ENCODE measurements around the gene SLC48A1. TPM values are rescaled to one million over a fixed set of nuclear protein-coding genes. Genes with fewer than 3 reads are reported as not detected.
A peak's percentile ranks its signal among the peaks of the same experiment; 100 is the strongest.
"Not testable (repeated sequence)": the region's sequence is repeated elsewhere in the genome, so short reads cannot be mapped to it uniquely, and the experiment has no call there.

The SLC48A1 gene
- polyA plus RNA-seq, 1 donor: 11.8 TPM

GRCh38 chr12:47812797-47813510, 39.9 kb downstream of the SLC48A1 start:
- peak overlapping the region; percentile 50 for H3K4me3 ChIP-seq (ENCODE audit: low read length)
- H3K27ac ChIP-seq (ENCODE audit: low read length): peak overlapping the region; percentile 84
- no peaks in the 10 kb centered on the region for H3K9me3 ChIP-seq (ENCODE audit: control insufficient read depth, low read depth, low read length)
- H3K27me3 ChIP-seq (ENCODE audit: control insufficient read depth, insufficient read depth, low read length): no peaks in the 10 kb centered on the region
- no CpG with 5 or more reads among the region's 37 CpGs for WGBS (ENCODE audit: insufficient coverage, low lambda C conversion rate)
- peaks cover 2% of the 10 kb centered on the region for H3K36me3 ChIP-seq (ENCODE audit: control insufficient read depth, insufficient read depth, low read length)
- peaks cover 50% of the 10 kb centered on the region for H3K4me1 ChIP-seq (ENCODE audit: control insufficient read depth, insufficient read depth, low read length)
- DNase-seq: peak; percentile 81 to 86

DNA sequence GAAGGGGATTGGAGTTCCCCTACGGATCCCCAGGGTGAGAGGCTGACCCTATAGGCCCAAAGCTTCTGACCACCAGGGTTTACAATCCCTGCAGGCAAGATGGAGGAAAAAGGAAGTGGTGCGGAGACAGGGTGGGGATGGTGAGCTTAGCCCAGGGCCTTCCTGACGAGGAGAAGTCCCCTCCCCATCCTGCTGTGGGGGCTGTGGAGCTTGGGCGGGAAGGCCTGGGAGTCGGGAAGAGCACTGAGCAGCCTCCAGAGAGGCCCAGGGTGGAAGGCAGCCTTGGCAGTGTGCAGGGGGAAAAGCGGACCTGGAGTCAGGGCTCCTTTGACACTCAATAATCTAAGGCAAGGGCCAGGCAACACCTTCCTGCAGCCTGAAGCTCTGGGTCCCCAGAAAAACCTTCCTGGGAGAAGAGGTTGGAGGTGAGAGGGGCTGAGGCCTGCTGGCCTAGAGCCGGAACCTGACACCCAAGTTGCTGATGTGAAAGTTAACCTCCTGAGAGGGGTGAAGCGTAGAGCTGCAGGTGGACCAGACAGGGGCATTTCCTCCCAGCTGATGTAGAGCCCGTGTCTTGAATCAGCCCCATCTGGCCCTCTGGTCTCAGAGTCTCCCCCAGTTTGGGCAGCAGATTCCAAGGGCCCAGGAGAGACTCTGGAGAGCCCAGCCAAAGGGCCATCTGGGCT, 40.6 kb downstream of the SLC48A1 start:
- peak overlapping the region; percentile 84 for H3K27ac ChIP-seq (ENCODE audit: low read length)
- peaks cover 2% of the 10 kb centered on the region for H3K36me3 ChIP-seq (ENCODE audit: control insufficient read depth, insufficient read depth, low read length)
- DNase-seq: no peak
- H3K4me3 ChIP-seq (ENCODE audit: low read length): peak overlapping the region; percentile 50
- no peaks in the 10 kb centered on the region for H3K9me3 ChIP-seq (ENCODE audit: control insufficient read depth, low read depth, low read length)
- H3K4me1 ChIP-seq (ENCODE audit: control insufficient read depth, insufficient read depth, low read length): peaks cover 49% of the 10 kb centered on the region
- no CpG with 5 or more reads among the region's 9 CpGs for WGBS (ENCODE audit: insufficient coverage, low lambda C conversion rate)
- H3K27me3 ChIP-seq (ENCODE audit: control insufficient read depth, insufficient read depth, low read length): no peaks in the 10 kb centered on the region

- Histone ChIP-seq H3K36me3 (ENCODE audit: control insufficient read depth, insufficient read depth, low read length) (peaks cover 2% of the 10 kb centered on the region), H3K9me3 (ENCODE audit: control insufficient read depth, low read depth, low read length) (no peaks in the 10 kb centered on the region), H3K27ac (ENCODE audit: low read length) (no peak overlapping the region), H3K27me3 (ENCODE audit: control insufficient read depth, insufficient read depth, low read length) (no peaks in the 10 kb centered on the region), H3K4me1 (ENCODE audit: control insufficient read depth, insufficient read depth, low read length) (peaks cover 48% of the 10 kb centered on the region), H3K4me3 (ENCODE audit: low read length) (no peak overlapping the region)
- no CpG with 5 or more reads among the region's 3 CpGs for WGBS (ENCODE audit: insufficient coverage, low lambda C conversion rate)
- no peak for DNase-seq
These were observed 41.6 kb downstream of the SLC48A1 start for GRCh38 chr12:47814539-47815170.

DNA sequence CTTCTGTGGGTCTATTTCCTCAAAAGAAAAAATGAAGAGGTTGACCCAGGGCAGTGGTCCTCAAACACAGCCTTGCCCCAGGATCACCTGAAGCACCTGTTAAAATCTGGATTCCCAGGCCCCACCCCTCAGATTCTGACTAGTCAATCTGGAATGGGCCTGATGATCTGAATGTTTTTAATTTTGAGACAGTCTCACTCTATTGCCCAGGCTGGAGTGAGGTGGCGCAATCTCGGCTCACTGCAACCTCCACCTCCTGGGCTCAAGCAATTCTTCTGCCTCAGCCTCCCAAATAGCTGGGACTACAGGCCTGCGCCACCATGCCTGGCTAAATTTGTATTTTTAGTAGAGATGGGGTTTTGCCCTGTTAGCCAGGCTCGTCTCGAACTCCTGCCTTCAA, 42.4 kb downstream of the SLC48A1 start:
- not testable (repeated sequence) for H3K9me3 ChIP-seq (ENCODE audit: control insufficient read depth, low read depth, low read length); H3K36me3 ChIP-seq (ENCODE audit: control insufficient read depth, insufficient read depth, low read length); H3K27ac ChIP-seq (ENCODE audit: low read length); H3K27me3 ChIP-seq (ENCODE audit: control insufficient read depth, insufficient read depth, low read length); H3K4me3 ChIP-seq (ENCODE audit: low read length); DNase-seq
- peaks cover 48% of the 10 kb centered on the region for H3K4me1 ChIP-seq (ENCODE audit: control insufficient read depth, insufficient read depth, low read length)
- WGBS (ENCODE audit: insufficient coverage, low lambda C conversion rate): no CpG with 5 or more reads among the region's 5 CpGs

DNA sequence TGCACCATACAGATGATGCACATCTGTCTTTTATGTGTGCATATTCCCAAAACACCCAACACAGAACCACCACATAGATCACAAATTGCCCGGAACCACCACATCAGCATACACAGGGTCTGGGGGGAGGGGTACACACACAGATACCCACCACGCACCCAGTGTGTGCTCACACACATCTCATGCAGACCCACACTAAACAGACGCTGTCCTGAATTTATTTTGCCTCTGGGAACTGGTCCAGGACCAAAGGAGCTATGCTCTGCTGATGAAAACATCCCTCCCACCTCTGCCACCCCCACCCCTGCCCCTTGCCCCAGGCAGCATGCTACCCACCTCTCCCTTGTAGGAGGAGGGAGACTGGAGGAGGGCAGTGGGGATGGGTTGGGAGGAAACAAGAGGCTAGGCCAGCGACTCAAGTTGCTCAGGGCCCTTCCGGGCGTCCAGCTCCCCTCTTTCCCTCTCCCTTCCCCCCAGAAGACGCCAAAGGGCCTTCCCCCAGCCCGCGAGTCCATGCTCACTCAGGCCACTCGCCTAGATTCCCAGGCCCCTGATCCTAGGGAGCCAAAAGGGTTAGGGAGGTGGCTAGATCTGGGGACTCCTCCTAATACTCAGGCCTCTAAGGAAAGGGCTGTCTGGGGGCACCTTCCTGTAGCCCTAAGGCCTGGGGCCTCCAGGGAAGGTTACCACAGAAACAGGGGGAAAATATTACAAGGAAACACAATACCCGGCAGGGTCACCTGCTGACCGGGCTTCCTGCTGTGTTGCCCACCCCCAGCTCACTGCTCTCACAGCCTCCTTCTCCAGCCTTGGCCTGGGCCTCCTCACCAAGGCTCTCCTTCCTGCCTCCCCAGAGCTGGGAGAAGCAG, 43.6 kb downstream of the SLC48A1 start:
- no peak for DNase-seq
- Histone ChIP-seq H3K36me3 (ENCODE audit: control insufficient read depth, insufficient read depth, low read length) (peaks cover 2% of the 10 kb centered on the region), H3K9me3 (ENCODE audit: control insufficient read depth, low read depth, low read length) (no peaks in the 10 kb centered on the region), H3K4me1 (ENCODE audit: control insufficient read depth, insufficient read depth, low read length) (peaks cover 52% of the 10 kb centered on the region), H3K27me3 (ENCODE audit: control insufficient read depth, insufficient read depth, low read length) (no peaks in the 10 kb centered on the region), H3K27ac (ENCODE audit: low read length) (peak overlapping the region; percentile 59), H3K4me3 (ENCODE audit: low read length) (no peak overlapping the region)
- no CpG with 5 or more reads among the region's 12 CpGs for WGBS (ENCODE audit: insufficient coverage, low lambda C conversion rate)

- Histone ChIP-seq H3K27me3 (ENCODE audit: control insufficient read depth, insufficient read depth, low read length) (no peaks in the 10 kb centered on the region), H3K4me3 (ENCODE audit: low read length) (no peak overlapping the region), H3K9me3 (ENCODE audit: control insufficient read depth, low read depth, low read length) (no peaks in the 10 kb centered on the region), H3K4me1 (ENCODE audit: control insufficient read depth, insufficient read depth, low read length) (peaks cover 50% of the 10 kb centered on the region), H3K36me3 (ENCODE audit: control insufficient read depth, insufficient read depth, low read length) (peaks cover 2% of the 10 kb centered on the region), H3K27ac (ENCODE audit: low read length) (peak overlapping the region; percentile 59)
- peak in 1 of 2 donors; percentile 58 for DNase-seq
- WGBS (ENCODE audit: insufficient coverage, low lambda C conversion rate): no CpG with 5 or more reads among the region's 7 CpGs
These were observed 44.4 kb downstream of the SLC48A1 start for GRCh38 chr12:47817272-47818006.

DNA sequence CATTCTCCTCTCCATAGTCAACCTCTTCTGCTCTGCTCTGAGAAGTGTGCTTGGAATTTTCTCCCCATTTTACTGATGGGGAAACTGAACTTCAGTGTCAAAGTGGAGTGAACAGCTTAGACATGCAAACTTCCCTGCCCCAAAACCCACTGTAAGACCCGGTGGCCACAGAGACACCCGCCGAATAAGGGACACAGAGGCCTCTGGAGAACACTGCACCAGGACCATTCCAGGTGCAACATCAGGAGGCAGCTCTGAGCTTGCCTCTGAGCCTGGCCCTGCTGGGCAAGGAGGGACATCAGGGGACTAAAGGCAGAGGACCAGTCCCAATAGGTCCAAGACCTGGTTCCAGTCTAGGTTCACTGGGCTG, 45.0 kb downstream of the SLC48A1 start:
- peaks cover 2% of the 10 kb centered on the region for H3K36me3 ChIP-seq (ENCODE audit: control insufficient read depth, insufficient read depth, low read length)
- DNase-seq: no peak
- H3K9me3 ChIP-seq (ENCODE audit: control insufficient read depth, low read depth, low read length): no peaks in the 10 kb centered on the region
- H3K4me1 ChIP-seq (ENCODE audit: control insufficient read depth, insufficient read depth, low read length): peaks cover 49% of the 10 kb centered on the region
- no CpG with 5 or more reads among the region's 3 CpGs for WGBS (ENCODE audit: insufficient coverage, low lambda C conversion rate)
- H3K4me3 ChIP-seq (ENCODE audit: low read length): no peak overlapping the region
- H3K27me3 ChIP-seq (ENCODE audit: control insufficient read depth, insufficient read depth, low read length): no peaks in the 10 kb centered on the region
- peak overlapping the region; percentile 2 for H3K27ac ChIP-seq (ENCODE audit: low read length)

DNA sequence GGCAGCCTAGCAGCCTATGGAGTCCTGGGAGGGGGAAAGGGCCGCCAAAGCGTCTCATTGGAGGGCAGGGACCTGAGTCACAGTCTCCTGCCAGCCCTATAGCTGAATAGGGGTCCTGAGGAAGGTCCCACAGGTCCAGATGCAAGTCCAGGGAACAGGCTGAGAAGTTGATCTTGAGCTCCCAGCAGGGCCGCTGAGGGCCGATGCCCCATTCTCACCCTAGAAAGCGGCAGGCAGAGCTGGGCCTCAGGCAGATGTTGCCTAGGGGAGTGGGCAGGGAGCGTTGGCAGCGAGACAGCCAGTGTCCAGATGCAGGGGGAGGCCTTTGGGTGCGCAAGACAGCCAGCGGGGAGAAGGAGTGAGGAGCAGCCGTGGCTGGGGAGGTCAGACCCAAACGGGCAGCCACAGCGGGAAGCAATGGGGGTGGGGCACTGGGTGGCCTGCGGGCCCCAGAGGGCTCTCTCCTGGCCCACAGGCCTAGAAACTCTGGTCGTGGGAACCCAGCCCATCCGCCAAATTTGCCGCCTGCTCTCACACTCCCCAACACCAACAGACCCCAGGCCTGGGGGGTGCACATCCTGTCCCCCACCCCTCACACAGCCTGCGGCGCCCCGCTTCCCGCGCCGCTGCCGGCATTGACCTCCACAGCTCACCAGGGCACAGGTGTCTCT, 45.6 kb downstream of the SLC48A1 start:
- peak in 1 of 2 donors; percentile 34 for DNase-seq
- H3K36me3 ChIP-seq (ENCODE audit: control insufficient read depth, insufficient read depth, low read length): peaks cover 2% of the 10 kb centered on the region
- H3K4me3 ChIP-seq (ENCODE audit: low read length): peak overlapping the region; percentile 57
- peak overlapping the region; percentile 62 for H3K27ac ChIP-seq (ENCODE audit: low read length)
- no CpG with 5 or more reads among the region's 23 CpGs for WGBS (ENCODE audit: insufficient coverage, low lambda C conversion rate)
- H3K4me1 ChIP-seq (ENCODE audit: control insufficient read depth, insufficient read depth, low read length): peaks cover 43% of the 10 kb centered on the region
- no peaks in the 10 kb centered on the region for H3K9me3 ChIP-seq (ENCODE audit: control insufficient read depth, low read depth, low read length)
- no peaks in the 10 kb centered on the region for H3K27me3 ChIP-seq (ENCODE audit: control insufficient read depth, insufficient read depth, low read length)

DNA sequence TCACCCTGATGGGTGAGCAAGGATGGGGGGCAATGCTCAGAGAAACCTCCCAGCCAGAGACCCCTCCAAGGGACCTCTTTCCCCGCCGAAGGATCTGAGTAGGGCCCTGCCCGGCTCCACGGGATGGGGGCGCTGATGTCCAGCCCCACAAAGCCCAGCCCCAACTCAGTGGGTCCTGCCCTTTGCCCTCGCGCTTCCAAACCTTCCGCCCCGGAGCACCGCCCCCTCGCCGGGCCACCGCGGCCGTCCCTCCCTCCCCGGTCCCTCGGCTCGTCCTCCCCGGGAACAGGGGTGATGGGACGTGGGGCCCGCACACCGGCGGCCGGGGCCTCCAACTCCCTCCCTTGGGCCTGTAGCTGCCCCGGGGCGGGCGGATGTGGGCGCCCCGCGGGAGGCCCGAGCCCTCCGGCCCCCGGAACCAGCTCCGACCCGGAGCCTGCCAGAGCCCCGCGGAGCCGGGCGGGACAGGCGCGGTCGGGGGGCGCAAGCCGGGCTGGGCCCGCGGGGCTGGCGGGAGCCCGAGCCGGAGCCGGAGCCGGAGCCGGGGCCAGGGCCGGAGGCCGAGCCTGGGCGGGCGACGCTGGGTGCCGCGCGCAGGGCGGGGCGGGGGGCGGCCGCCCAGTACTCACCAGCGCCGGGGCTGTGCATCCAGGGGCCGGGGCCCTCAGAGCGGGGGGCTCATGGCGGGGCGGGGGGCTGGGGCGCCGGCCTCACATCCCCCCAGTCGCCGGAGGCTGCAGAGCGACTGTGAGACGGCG, 46.3 kb downstream of the SLC48A1 start:
- Histone ChIP-seq H3K36me3 (ENCODE audit: control insufficient read depth, insufficient read depth, low read length) (no peaks in the 10 kb centered on the region), H3K4me3 (ENCODE audit: low read length) (peak overlapping the region; percentile 70), H3K27ac (ENCODE audit: low read length) (peak overlapping the region; percentile 91), H3K4me1 (ENCODE audit: control insufficient read depth, insufficient read depth, low read length) (peaks cover 36% of the 10 kb centered on the region), H3K27me3 (ENCODE audit: control insufficient read depth, insufficient read depth, low read length) (no peaks in the 10 kb centered on the region), H3K9me3 (ENCODE audit: control insufficient read depth, low read depth, low read length) (no peaks in the 10 kb centered on the region)
- DNase-seq: peak in 1 of 2 donors; percentile 67
- no CpG with 5 or more reads among the region's 77 CpGs for WGBS (ENCODE audit: insufficient coverage, low lambda C conversion rate)
